ENCODE measurements around the gene SOX6. TPM values are rescaled to one million over a fixed set of nuclear protein-coding genes. Genes with fewer than 3 reads are reported as not detected.

SOX6 gene
- total and polyA plus RNA-seq, 2 donors (not counting 3 experiments of a cell fraction or from before 2014, with no cell fraction given), result 0.14 to 3.7 TPM

DNA sequence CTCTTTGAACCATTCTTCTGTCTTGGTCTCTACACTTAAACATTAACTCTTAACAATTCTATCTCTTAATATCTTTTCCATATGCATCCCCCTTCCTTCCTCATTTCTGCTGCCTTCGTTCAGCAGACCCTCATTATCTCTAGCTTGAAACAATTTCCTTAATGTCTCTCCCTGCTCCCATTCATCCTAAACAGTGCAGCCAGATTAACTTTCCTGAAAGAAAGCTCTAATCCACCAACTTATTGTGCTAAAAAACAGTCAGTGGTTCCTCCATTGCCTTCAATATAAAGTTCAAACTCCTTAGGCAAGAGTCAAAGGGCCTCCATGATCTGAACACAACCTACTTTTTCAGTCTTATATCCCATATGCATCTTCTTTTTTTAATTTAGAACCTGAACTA, 42.5 kb downstream of the SOX6 start:
- CTCF ChIA-PET, result interaction anchor here (1.5 kb wide), 1 partner anchor 11 kb away, joined by 4 read pairs; no protein-coding TSS in a partner anchor
- dilution Hi-C loops (cut with MboI; ENCODE audit: extremely low pct_ligation_motif_present, low sequenced_read_pairs), result no loop called here
- no peaks in the 10 kb centered on the region for H4K20me1 ChIP-seq (replicated peaks; ENCODE audit: control insufficient read depth, extremely low read depth, insufficient read depth, low read length)

More for the DNA sequence above, 42.5 kb downstream of the SOX6 start:
- no peak for DNase-seq (ENCODE audit: low read depth, low spot score)
- no peaks in the 10 kb centered on the region for H3K4me1 ChIP-seq (ENCODE audit: control insufficient read depth, extremely low read depth, insufficient read depth, low read length)
- no TSS peak for BruUV-seq (replicated peaks)
- H3K9ac ChIP-seq (replicated peaks; ENCODE audit: extremely low read depth, insufficient read depth, low read length), result no peak overlapping the region
- H3K27me3 ChIP-seq (ENCODE audit: control insufficient read depth in 2 of 2, insufficient read depth in 2 of 2, low read length in 2 of 2), result no peaks in the 10 kb centered on the region
- H3K9me3 ChIP-seq (replicated peaks; ENCODE audit: control insufficient read depth, insufficient read depth, low read length), result no peaks in the 10 kb centered on the region
- H2AFZ ChIP-seq (ENCODE audit: low read depth, low read length), result no peak overlapping the region
- no peaks in the 10 kb centered on the region for H3K79me2 ChIP-seq (ENCODE audit: control insufficient read depth, insufficient read depth, low read length)
- POLR2A ChIA-PET, result no interaction called here
- FAIRE-seq, result no peak
- no peaks in the 10 kb centered on the region for H3K36me3 ChIP-seq (ENCODE audit: control insufficient read depth in 2 of 2, extremely low read depth in 1 of 2, insufficient read depth in 2 of 2, low read length in 2 of 2)
- H3K4me2 ChIP-seq (ENCODE audit: insufficient read depth, low read length), result no peak overlapping the region
- TF ChIP-seq EZH2 (IDR thresholded peaks at IDR 0.05; ENCODE audit: borderline replicate concordance, low read depth, low read length, severe bottlenecking) (no peak), POLR2AphosphoS5 (IDR thresholded peaks at IDR 0.05; ENCODE audit: insufficient read depth, low read depth, low read length) (no peak), MYC (IDR thresholded peaks at IDR 0.05; ENCODE audit: low read depth, low read length) (no peak), JUN (IDR thresholded peaks at IDR 0.05; ENCODE audit: borderline replicate concordance, insufficient read depth, insufficient read length, low read depth) (no peak), POLR2A (IDR thresholded peaks at IDR 0.05; ENCODE audit: low read depth, low read length) (no peak), FOS (IDR thresholded peaks at IDR 0.05; ENCODE audit: borderline replicate concordance, insufficient read depth, low read length) (no peak), GATA2 (IDR thresholded peaks at IDR 0.05; ENCODE audit: insufficient read depth, insufficient read length, low read depth, low read length) (no peak)
- TF ChIP-seq, protein P1, sequence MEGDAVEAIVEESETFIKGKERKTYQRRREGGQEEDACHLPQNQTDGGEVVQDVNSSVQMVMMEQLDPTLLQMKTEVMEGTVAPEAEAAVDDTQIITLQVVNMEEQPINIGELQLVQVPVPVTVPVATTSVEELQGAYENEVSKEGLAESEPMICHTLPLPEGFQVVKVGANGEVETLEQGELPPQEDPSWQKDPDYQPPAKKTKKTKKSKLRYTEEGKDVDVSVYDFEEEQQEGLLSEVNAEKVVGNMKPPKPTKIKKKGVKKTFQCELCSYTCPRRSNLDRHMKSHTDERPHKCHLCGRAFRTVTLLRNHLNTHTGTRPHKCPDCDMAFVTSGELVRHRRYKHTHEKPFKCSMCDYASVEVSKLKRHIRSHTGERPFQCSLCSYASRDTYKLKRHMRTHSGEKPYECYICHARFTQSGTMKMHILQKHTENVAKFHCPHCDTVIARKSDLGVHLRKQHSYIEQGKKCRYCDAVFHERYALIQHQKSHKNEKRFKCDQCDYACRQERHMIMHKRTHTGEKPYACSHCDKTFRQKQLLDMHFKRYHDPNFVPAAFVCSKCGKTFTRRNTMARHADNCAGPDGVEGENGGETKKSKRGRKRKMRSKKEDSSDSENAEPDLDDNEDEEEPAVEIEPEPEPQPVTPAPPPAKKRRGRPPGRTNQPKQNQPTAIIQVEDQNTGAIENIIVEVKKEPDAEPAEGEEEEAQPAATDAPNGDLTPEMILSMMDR (IDR thresholded peaks at IDR 0.05; ENCODE audit: extremely low read depth in 1 of 2, insufficient read depth in 1 of 2, low read depth in 1 of 2, low read length in 2 of 2), result no peak
- TF ChIP-seq, protein P2, sequence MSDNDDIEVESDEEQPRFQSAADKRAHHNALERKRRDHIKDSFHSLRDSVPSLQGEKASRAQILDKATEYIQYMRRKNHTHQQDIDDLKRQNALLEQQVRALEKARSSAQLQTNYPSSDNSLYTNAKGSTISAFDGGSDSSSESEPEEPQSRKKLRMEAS (IDR thresholded peaks at IDR 0.05; ENCODE audit: insufficient read depth, insufficient read length), result no peak
- no peak overlapping the region for H3K27ac ChIP-seq (ENCODE audit: insufficient read depth, low read depth, low read length)
- H3K4me3 ChIP-seq (replicated peaks in 1 of 3; ENCODE audit: insufficient read depth in 1 of 3, low read depth in 1 of 3, low read length in 3 of 3), result no peak overlapping the region
- intact Hi-C loops (cut with micrococcal nuclease), result no loop called here
- no peaks in the 10 kb centered on the region for H3K9me1 ChIP-seq (replicated peaks; ENCODE audit: control insufficient read depth, extremely low read depth, insufficient read depth, low read length)
